GM19397 (cell line): ENCODE measurements around the gene HASPIN.
A peak's percentile ranks its signal among the peaks of the same experiment; 100 is the strongest.

ENCODE experiments used
- ATAC-seq: cut with Tn5 transposase; IDR thresholded peaks from one replicate; pipeline ENCODE4 v1.9.1; 2021; ENCODE audit warnings: mild to moderate bottlenecking, moderate library complexity; ENCODE audit not compliant: unreplicated experiment

Gene HASPIN

GRCh38 chr17:3723556-3724377, at the start of gene HASPIN:
Gene HASPIN (plus strand): TSS chr17:3723903. CDS start chr17:3723936, 33 bp downstream.
- ATAC-seq: peak; percentile 81

DNA sequence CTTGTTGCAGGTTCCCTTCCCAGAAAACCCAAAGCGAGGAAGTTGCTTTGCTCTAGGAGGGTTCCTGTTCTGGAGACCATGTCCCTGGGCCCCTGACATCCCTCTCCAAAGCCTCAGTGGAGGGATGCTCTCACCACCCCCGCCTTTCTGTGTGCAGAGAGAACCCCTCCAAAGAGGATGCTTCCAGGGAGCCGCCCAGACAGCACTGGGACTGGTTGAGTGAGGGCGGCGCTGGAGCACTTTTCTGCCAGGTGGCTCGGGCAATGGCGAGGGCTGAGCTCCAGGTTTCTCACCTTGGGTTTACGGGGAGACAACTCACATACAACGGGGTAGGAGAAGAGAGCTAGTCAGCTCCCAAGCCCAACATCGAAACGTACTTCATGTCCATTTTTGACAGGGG, 47.8 kb upstream of the HASPIN start:
- ATAC-seq: no peak

- ATAC-seq: no peak
Observed at GRCh38 chr17:3678095-3678820, 45.4 kb upstream of the HASPIN start.

GRCh38 chr17:3678821-3679530, 44.7 kb upstream of the HASPIN start:
- ATAC-seq: no peak

DNA sequence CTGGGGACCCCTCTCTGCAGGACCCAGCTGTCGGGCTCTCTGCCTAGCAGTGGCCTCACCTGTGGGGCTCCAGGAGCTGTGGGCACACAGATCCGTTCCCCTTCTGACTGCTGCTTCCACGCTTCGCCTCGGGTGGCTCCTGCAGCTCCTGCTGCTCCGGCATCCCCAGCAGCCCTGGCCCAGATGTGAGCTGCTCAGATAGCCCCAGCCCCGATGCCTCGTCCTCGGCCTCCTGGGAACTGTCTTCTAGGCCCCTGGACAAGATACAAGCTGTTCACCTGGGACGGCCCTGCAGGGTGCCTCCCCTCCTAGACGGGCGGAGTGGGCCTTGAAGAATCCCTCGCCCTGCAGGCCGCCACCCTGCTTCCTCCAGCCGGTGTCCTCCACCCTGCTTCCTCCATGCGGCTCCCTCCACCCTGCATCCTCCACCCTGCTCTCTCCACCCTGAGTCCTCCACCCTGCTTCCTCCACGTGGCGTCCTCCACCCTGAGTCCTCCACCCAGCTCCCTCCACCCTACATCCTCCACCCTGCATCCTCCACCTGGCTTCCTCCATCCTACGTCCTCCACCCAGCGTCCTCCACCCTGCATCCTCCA, 44.1 kb upstream of the HASPIN start:
- ATAC-seq: no peak

- ATAC-seq: no peak
Observed at GRCh38 chr17:3681057-3681456, 42.6 kb upstream of the HASPIN start.

- no peak for ATAC-seq
Observed at GRCh38 chr17:3681565-3681964, 42.1 kb upstream of the HASPIN start.

DNA sequence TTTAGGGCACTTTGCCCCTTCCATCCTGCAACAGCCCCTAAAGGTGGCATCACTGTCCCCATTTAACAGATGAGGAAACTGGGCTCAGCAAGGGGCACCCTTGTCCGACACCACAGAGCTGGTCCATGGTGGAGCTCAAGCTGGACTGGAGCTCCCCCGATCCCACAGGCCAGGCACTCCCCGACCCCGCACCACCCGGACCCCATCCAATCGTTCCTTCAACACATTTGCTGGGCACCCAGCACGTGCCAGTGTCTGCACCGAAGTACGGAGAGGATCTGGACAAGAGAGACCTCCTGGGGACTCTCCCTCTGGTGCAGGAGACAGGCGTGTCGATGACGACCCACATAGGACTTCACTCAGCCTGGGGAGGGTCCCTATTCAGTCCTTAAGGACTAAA, 41.7 kb upstream of the HASPIN start:
- ATAC-seq: no peak

DNA sequence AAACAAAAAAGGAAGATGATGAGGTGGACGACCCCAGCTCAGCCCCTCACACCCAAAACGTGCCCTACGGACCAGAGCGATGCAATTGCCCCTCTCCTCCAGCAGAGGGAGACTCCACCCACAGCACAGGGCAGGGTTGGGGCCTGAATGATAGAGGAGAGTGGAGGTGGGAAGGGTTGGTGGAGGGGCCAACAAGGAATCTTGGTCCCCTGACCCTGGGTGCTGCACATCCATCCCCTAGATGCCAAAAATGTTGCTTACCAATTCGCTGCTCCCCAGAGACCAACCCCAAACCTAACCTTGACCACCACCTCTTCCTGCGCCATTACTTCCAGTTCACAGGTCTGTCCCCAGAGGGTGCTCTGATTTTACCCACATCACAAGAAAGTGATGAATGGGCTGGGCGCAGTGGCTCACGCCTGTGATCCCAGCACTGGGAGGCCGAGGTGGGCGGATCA, 40.6 kb upstream of the HASPIN start:
- ATAC-seq: peak; percentile 55

DNA sequence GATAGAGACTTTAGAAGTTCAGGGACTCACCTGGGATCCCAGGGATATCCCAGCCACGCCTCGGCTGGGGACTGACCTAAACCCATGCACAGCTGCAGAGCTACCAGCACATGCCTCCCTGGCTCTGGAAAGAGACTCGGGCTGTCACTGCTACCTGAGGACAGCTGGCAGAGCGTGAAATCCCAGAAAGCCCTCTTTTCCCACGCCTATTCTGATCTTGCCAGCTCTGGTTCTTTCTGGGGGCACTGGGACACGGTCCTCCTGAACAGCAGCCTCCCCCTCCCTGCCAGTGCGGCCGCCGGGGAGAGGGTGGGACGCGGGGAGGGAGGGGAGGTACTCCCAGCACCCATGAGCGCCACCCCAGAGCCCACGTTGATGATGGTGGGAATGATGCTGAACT, 38.5 kb upstream of the HASPIN start:
- no peak for ATAC-seq

DNA sequence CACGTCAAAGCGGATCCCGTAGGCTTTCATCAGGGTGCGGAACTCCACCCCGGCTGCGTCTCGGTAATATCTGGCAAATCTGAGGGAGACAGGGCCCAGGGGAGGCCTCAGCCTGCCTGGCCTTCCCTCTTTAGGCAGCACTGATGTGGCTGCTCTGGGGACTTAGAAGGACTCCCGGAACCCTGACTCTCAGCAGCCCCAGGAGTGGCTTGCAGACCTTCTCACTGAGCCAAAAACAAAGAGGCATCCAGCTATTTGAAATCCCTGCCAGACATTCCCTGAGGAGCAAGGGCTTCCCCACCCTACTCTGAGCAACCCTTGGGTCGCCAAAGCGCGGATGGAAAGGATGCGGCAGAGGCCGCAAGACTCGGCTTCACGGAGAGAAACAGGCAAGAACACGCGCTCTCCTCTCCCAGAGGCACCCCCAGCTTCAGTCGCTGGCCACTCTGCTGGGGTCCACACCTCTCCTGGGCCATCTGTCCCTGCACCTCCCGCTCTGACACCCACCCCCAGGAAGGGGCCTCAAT, 35.6 kb upstream of the HASPIN start:
- no peak for ATAC-seq

DNA sequence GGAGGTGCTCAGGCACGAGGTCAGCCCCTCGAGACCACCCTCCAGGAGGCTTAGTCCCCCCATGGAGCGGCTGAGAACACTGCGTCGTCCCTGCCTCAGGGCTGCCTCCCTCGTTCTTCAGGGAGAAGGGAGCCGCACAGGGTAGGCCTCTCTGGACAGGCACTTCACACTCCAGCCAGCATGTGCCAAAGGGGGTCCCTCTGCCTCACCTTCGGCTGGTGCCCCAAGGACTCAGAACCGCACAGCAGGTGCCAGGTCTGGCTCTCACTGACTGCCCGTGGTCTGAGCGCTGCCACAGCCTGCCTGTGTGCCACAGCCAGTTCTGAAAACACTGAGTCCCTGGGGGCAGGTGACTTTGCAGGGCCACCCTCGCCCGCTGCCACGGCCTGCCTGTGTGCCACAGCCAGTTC, 34.8 kb upstream of the HASPIN start:
- no peak for ATAC-seq

- no peak for ATAC-seq
Observed at GRCh38 chr17:3689262-3690093, 34.2 kb upstream of the HASPIN start.

DNA sequence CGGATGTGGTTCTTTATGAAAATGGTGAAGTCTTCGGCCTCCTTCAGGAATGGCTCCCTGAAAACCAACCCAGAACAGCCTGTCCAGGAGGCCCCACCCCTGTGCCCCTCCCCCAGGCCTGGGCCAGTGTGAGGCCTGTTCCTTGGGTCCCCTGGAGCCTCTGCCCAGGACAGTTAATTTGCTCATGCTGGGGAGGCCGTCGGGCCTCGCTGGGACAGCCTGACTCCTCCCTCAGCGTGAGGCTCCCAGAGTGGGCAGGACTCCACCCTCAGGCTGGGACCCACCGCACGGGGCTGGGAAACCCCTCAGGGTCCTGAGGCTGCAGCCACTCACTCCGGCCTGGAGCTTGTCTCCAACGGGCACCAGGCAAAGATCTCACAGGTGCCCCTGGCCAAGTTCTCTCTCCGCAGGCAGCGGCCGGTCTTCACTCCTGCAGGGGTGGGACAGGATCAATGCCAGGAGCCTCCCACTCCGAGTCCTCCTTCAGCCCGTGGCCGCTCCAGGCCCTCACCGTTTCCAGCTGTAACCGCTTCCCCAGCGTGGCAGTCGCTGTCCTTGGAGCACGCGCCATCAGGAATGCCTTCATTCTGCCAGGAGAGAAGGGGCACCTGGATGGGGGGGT, 33.5 kb upstream of the HASPIN start:
- no peak for ATAC-seq

GRCh38 chr17:3691617-3692067, 32.1 kb upstream of the HASPIN start:
- ATAC-seq: no peak

DNA sequence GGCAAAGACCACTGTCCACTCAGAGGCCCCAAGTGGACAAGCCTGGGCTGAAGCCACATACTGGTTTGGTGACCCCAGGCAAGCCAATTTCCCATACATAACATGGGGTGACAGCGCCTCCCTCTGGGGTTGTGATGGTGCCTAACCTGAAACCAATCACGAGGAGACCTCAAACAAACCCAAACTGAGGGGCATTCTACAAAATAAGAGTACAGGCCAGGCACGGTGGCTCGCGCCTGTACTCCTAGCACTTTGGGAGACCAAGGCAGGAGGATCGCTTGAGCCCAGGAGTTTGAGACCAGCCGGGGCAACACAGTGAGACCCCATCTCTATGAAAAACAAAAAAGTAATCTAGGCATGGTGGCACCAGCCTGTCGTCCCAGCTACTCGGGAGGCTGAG, 31.4 kb upstream of the HASPIN start:
- ATAC-seq: no peak

DNA sequence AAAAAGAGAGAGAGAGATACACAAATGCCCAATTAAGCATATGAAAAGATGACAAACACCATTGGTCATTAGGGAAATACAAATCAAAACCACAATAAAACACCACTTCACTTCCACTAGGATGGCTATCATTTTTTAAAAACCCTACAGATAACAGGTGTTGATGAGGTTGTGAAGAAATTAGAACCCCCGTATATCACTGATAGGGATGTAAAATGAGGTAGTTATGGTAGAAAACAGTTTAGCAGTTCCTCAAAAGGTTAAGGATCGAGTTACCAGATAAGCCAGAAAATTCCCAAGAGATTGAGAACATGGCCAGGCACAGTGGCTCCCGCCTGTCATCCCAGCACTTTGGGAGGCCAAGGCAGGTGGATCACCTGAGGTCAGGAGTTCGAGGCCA, 30.6 kb upstream of the HASPIN start:
- ATAC-seq: no peak

- peak; percentile 43 for ATAC-seq
Observed at GRCh38 chr17:3693829-3694231, 29.9 kb upstream of the HASPIN start.

GRCh38 chr17:3695129-3695722, 28.5 kb upstream of the HASPIN start:
- ATAC-seq: no peak
